Measurements from ENCODE around the gene NCOA3. TPM values are rescaled to one million over a fixed set of nuclear protein-coding genes. Genes with fewer than 3 reads are reported as not detected.

Gene NCOA3
- total RNA-seq, 1 experiment from 2014 or later = 23.3 TPM

- peaks cover 14 to 18% of the 10 kb centered on the region in 2 experiments for H3K9me3 Mint-ChIP-seq
- Histone ChIP-seq H3K79me2 (ENCODE audit: insufficient read depth, low read length) (peaks cover 2% of the 10 kb centered on the region; the same call in 1 of the 2 replicates), H2BK12ac (ENCODE audit: insufficient read length, low read depth, low read length) (no peak overlapping the region), H3K18ac (ENCODE audit: insufficient read length, low read depth, low read length) (no peak overlapping the region), H4K91ac (ENCODE audit: insufficient read length, low read depth, low read length) (no peak overlapping the region), H3K56ac (ENCODE audit: insufficient read length, low read depth, low read length) (no peak overlapping the region), H2BK20ac (ENCODE audit: low read depth, low read length, poor library complexity, severe bottlenecking) (no peak overlapping the region), H2AFZ (ENCODE audit: low read length) (no peak overlapping the region), H2AK5ac (ENCODE audit: insufficient read length, low read length) (no peak overlapping the region), H2BK5ac (ENCODE audit: insufficient read length, low read length) (no peak overlapping the region), H3K23ac (ENCODE audit: insufficient read length, low read depth, low read length) (no peak overlapping the region), H2BK15ac (ENCODE audit: low read depth, low read length) (no peak overlapping the region), H3K79me1 (ENCODE audit: insufficient read depth, low read depth, low read length, poor library complexity, severe bottlenecking) (no peaks in the 10 kb centered on the region), H4K8ac (replicated peaks; ENCODE audit: insufficient read length, low read depth, low read length) (no peak overlapping the region), H2BK120ac (ENCODE audit: low read depth, low read length, poor library complexity, severe bottlenecking) (no peak overlapping the region), H3K4me2 (ENCODE audit: insufficient read depth, insufficient read length, low read length) (no peak overlapping the region), H3K23me2 (ENCODE audit: insufficient read length, low read depth, low read length, poor library complexity, severe bottlenecking) (no peaks in the 10 kb centered on the region), H3K4me1 (ENCODE audit: insufficient read depth, low read length) (no peaks in the 10 kb centered on the region; the same call in 1 of the 2 replicates), H3K27ac (ENCODE audit: insufficient read length, low read depth, low read length) (no peak overlapping the region), H3K9me3 (ENCODE audit: control insufficient read depth, low read depth, low read length) (no peaks in the 10 kb centered on the region), H3K27me3 (ENCODE audit: insufficient read depth, low read length) (no peaks in the 10 kb centered on the region), H3K4ac (ENCODE audit: low read depth, low read length) (no peak overlapping the region), H4K5ac (ENCODE audit: insufficient read length, low read depth, low read length) (no peak overlapping the region), H4K20me1 (ENCODE audit: control insufficient read depth, insufficient read depth, insufficient read length) (no peaks in the 10 kb centered on the region), H3K9ac (ENCODE audit: extremely low read depth, insufficient read length, low read length) (no peak overlapping the region), H3K14ac (ENCODE audit: insufficient read depth, low read length) (no peak overlapping the region), H3T11ph (ENCODE audit: low read length) (no peak overlapping the region)
- H3K27ac Mint-ChIP-seq = peak overlapping the region in 1 of 3 experiments; percentile 51; a peak in 1 of 7 replicates
- DNase-seq = no peak
- no peak overlapping the region for H3K4me3 Mint-ChIP-seq
- TF ChIP-seq, protein P1, sequence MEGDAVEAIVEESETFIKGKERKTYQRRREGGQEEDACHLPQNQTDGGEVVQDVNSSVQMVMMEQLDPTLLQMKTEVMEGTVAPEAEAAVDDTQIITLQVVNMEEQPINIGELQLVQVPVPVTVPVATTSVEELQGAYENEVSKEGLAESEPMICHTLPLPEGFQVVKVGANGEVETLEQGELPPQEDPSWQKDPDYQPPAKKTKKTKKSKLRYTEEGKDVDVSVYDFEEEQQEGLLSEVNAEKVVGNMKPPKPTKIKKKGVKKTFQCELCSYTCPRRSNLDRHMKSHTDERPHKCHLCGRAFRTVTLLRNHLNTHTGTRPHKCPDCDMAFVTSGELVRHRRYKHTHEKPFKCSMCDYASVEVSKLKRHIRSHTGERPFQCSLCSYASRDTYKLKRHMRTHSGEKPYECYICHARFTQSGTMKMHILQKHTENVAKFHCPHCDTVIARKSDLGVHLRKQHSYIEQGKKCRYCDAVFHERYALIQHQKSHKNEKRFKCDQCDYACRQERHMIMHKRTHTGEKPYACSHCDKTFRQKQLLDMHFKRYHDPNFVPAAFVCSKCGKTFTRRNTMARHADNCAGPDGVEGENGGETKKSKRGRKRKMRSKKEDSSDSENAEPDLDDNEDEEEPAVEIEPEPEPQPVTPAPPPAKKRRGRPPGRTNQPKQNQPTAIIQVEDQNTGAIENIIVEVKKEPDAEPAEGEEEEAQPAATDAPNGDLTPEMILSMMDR (conservative IDR thresholded peaks at IDR 0.05) = no peak
- no CpG with 5 or more reads among the region's 2 CpGs for WGBS (ENCODE audit: extremely low coverage, insufficient read length, low lambda C conversion rate)
- H3K36me3 Mint-ChIP-seq (ENCODE audit: insufficient read depth in 1 of 3, low read depth in 3 of 3) = peaks cover 8 to 20% (median 9%) of the 10 kb centered on the region in 3 experiments
- peaks cover 24 to 27% of the 10 kb centered on the region in 2 experiments for H3K4me1 Mint-ChIP-seq
- no peaks in the 10 kb centered on the region for H3K27me3 Mint-ChIP-seq (ENCODE audit: low read depth)
These were observed 66.3 kb downstream of the NCOA3 start for GRCh38 chr20:47568019-47568418.

Data from H9 (cell line).